Measurements from ENCODE around the gene INSL3. TPM values are rescaled to one million over a fixed set of nuclear protein-coding genes. Genes with fewer than 3 reads are reported as not detected.

Gene INSL3
- total and polyA plus RNA-seq, 2 donors (not counting 1 experiment from before 2014, with no cell fraction given): 3.4 to 3.6 TPM

GRCh38 chr19:17862711-17863519 is 41.6 kb upstream of the INSL3 start:
- peaks cover 23 to 31% of the 10 kb centered on the region in 2 donors for H3K4me1 ChIP-seq (ENCODE audit: control insufficient read depth in 2 of 2, insufficient read depth in 2 of 2, low read length in 2 of 2)
- H3K9me3 ChIP-seq (ENCODE audit: control extremely low read depth in 1 of 3, control insufficient read depth in 2 of 3, insufficient read depth in 1 of 3, low read length in 2 of 3): no peaks in the 10 kb centered on the region
- H3K4me2 ChIP-seq (replicated peaks; ENCODE audit: low read depth, low read length, poor library complexity, severe bottlenecking): peak overlapping the region; percentile 28
- POLR2A ChIA-PET: interaction anchor here (1.6 kb wide), 1 partner anchor 70 kb away, joined by 5 read pairs; the partner anchor contains the start of gene CCDC124
- H3K27ac ChIP-seq (ENCODE audit: low read length in 2 of 2): peak overlapping the region; percentile 69 to 76
- Mint-ChIP-seq H3K9me3 (ENCODE audit: insufficient read depth) (no peaks in the 10 kb centered on the region), H3K27me3 (no peaks in the 10 kb centered on the region), H3K4me3 (peak overlapping the region; percentile 67), H3K4me1 (peaks cover 39% of the 10 kb centered on the region), H3K27ac (peak overlapping the region; percentile 76)
- no peaks in the 10 kb centered on the region for H3K27me3 ChIP-seq (replicated peaks in 1 of 4; ENCODE audit: control extremely low read depth in 1 of 4, control insufficient read depth in 3 of 4, insufficient read depth in 4 of 4, low read length in 3 of 4)
- TF ChIP-seq EZH2 (IDR thresholded peaks at IDR 0.05; ENCODE audit: borderline replicate concordance, insufficient read depth, low read depth, low read length, poor library complexity, severe bottlenecking) (no peak), CTCF (IDR thresholded peaks at IDR 0.05) (no peak)
- CTCF ChIA-PET: interaction anchor here (2.1 to 15.3 kb wide), 2 partner anchors 70 to 72 kb away, joined by 9 to 374 read pairs; partner anchors contain the start of gene CCDC124
- H3K79me2 ChIP-seq (ENCODE audit: control insufficient read depth, insufficient read depth, low read length): peaks cover 31% of the 10 kb centered on the region
- H3K4me3 ChIP-seq (ENCODE audit: control extremely low read depth in 1 of 5, extremely low read depth in 1 of 5, insufficient read depth in 1 of 5, low read depth in 2 of 5, low read length in 4 of 5): no peak overlapping the region
- intact Hi-C loops (cut with micrococcal nuclease): no loop called here
- H2AFZ ChIP-seq (ENCODE audit: insufficient read depth, low read depth, low read length, poor library complexity, severe bottlenecking): no peak overlapping the region
- peaks cover 48% of the 10 kb centered on the region for H4K20me1 ChIP-seq (ENCODE audit: control insufficient read depth, insufficient read depth, low read length, poor library complexity, severe bottlenecking)
- DNase-seq: peak; percentile 71
- 79% methylated on average over 23 of the region's 31 CpGs for WGBS (ENCODE audit: insufficient coverage)
- no peak overlapping the region for H3K9ac ChIP-seq (ENCODE audit: low read length)
- ATAC-seq (ENCODE audit: low read depth): no peak
- peaks cover 4 to 47% of the 10 kb centered on the region in 2 experiments for H3K36me3 ChIP-seq (replicated peaks in 1 of 2; ENCODE audit: control extremely low read depth in 1 of 2, control insufficient read depth in 1 of 2, extremely low read depth in 1 of 2, insufficient read depth in 2 of 2, low read length in 1 of 2)
